Activated naive CD4-positive, alpha-beta T cell (primary cell): Measurements from ENCODE around the gene MPIG6B.
"Not testable (repeated sequence)": the region's sequence is repeated elsewhere in the genome, so short reads cannot be mapped to it uniquely, and the experiment has no call there.

Experiments
- DNase-seq, 4 experiments: peaks; one replicate each; lab custom pipeline; 2025; lab: John Stamatoyannopoulos, UW

Gene MPIG6B

DNA sequence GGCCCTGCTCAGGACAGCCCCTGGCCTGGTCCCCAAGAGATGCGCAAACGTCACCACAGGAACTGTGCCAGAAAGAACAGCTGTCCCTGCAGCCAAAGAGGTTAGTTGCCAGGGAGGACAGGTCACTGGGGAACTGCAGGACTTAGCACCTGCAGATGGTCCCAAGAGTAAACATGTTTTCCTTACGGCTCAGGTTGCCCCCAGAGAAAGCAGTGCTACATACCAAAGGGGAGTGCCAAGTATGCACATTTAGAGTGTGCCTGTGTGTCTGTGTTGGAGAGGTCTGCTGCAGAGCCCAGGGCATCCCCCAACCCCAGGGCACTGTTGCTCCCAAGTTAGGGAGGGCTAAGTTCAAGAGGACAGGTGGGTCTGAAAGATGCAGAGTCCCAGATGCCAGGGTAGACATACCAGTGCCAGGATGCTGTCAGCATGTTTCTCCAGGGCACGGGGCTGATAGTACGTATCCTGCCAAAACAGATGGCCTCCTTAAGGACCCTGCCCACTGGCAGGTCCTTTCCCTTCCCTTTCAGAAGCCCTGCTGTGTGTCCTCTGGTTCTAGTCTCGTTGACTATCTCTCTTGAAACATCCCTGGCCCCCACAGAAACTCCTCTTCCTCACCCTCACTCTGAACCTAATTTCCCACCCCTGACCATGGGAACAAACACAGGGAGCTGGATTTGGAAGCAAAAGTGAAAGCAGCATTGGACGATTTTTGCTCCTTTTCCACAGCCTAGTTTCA is 21.3 kb upstream of the MPIG6B start:
- no peak for DNase-seq

DNA sequence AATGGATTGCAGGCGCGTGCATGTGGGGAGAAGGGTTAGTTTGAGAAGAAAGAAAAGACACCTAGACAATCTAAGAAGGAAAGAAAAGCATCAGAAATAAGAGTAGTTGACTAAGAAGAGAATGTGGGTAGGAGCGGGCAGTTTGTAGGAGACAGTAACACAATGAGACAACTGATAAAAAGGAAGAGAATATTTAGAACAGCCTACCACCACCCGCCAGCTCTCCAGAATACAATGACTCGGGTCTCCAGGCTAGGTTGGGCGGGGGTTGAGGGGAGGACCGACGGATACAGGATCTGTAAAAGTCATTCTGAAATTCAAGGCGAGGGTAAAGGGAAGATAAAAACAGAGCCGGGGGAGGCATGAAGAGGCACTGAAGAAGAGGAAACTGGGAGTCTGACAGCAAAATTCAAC is 20.8 kb upstream of the MPIG6B start:
- DNase-seq: no peak

DNA sequence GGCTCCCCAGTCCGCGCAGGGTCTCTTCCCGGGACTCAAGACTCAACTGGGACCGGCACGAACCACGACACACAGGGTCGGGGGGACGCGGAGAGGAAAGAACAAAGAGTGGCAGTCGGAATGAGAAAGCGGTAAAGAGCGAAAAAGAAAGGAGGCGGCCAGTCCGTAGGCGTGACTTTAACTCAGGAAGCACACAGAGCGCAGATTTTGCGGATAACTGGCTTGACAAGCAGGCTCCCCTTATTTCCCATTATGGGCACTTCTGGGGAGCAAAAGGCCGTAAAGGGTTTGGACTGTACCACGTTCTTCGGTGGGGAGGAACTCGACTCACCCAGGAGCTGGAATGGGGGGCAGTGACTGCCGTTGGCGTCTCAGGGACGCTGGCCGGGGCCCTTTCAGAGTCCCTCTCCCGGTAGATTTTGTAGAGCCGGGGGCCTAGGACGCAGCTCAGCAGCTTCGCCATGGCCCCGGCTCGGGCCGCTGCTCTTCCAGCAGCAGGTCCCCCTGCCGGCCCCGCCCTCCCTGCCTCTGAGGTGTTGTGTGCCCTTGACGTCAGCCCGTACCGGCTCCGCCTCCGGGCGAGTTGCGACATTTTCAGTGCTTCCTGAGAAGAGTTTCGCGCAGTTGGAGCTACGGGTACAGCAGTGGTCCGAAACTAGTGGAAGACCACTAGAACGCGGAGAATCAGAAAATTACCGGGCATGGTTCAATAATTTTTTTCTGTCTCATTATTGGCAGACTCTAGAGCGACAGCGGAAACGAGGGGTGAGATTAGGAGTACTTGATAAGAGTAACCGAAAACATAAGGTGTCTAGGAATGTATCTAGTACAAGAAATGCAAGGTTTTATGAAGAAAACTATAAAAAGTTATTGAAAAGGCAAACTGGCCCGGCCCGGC is 20.1 kb upstream of the MPIG6B start, which contains the start of gene ABHD16A:
TSS of gene ABHD16A (minus strand) at position 506 of the 898 bp plus-strand sequence. CDS start at position 463, 43 bp downstream.
- peak; percentile 74 to 94 (median 84) for DNase-seq

DNA sequence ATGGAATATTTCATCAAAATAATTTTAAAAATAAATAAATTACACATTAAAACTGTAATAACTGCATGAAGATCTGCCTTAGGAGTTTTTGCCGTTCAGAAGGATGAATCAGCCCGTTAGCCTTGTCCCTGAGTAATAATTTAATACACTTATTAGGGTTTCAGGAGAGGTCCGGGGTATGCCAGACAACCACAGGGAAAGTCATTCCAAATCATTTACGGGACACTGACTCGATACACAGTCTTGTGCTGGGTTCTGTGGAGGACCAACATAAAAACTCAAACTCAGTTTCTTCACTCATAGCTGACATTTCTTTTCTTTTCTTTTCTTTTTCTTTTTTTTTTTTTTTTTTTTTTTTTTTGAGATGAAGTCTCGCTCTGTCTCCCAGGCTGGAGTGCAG is 17.2 kb upstream of the MPIG6B start:
- no peak for DNase-seq

DNA sequence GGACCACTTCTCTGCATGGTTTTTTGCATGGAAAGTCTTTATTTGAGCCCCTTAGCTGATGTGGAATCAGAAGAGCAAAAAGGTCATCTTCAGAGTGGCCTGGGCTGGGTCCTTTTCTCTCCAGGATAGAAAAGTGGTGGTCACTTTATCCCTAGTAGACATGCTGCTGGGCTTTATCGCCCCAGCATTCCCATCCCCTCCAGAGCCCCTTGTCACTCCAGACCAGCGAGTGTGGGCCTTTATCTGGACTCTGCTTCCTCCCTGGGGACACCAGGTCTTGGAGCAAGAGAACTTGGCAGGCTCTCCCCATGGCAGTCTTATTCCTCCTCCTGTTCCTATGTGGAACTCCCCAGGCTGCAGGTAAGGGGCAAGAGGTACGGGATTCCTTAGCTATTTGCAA is 16.6 kb upstream of the MPIG6B start, which contains the start of gene LY6G6F:
TSS of gene LY6G6F (plus strand) at position 268 of the 400 bp plus-strand sequence. CDS start at position 309, 41 bp downstream.
- no peak for DNase-seq

- no peak for DNase-seq
Observed at GRCh38 chr6:31707701-31708100, 15.5 kb upstream of the MPIG6B start.

DNA sequence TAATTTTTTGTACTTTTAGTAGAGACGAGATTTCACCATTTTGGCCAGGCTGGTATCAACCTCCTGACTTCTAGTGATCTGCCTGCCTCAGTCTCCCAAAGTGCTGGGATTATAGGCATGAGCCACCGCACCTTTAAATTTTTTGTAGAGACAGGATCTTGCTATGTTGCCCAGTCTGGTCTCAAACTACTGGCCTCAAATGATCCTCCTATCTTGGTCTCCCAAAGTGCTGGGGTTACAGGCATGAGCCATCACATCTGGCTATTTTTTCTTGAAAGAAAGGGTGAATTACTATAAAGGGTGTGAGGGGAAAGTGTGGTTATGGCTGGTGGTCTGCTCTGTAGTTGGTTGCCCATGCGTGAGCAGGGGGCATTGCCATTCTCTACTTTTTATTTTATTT is 14.9 kb upstream of the MPIG6B start:
- DNase-seq: no peak

DNA sequence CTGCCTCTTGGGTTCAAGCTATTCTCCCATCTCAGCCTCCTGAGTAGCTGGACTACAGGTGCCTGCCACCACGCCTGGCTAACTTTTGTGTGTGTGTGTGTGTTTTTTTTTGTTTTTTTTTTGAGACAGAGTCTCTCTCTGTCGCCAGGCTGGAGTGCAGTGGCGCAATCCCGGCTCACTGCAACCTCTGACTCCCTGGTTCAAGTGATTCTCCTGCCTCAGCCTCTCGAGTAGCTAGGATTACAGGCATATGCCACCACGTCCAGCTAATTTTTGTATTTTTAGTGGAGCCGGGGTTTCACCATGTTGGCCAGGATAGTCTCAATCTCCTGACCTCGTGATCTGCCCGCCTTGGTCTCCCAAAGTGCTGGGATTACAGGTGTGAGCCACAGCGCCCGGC is 14.0 kb upstream of the MPIG6B start:
- not testable (repeated sequence) for DNase-seq

GRCh38 chr6:31710523-31711219 is 12.5 kb upstream of the MPIG6B start:
- no peak for DNase-seq

DNA sequence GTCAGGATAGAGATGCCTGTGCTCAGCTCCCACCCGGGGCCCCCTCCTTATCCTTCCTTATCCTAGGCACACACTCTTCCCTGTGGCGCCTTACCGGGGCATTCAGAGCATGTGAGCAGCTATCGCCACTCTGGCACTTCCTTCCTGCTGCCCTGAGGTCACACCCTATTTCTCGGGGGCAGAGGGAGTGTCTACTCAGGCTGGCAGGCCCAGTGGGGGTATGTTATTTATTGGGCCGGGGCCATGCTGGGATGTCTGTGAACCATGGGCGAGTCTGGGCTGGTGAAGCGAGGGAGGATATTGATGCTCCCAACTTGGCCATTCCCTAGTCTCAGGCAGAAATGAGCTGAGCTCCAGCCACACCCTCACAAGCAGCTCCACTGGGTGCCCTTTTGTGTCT is 11.9 kb upstream of the MPIG6B start:
- no peak for DNase-seq

- no peak for DNase-seq
Observed at GRCh38 chr6:31712296-31712695, 10.9 kb upstream of the MPIG6B start.

DNA sequence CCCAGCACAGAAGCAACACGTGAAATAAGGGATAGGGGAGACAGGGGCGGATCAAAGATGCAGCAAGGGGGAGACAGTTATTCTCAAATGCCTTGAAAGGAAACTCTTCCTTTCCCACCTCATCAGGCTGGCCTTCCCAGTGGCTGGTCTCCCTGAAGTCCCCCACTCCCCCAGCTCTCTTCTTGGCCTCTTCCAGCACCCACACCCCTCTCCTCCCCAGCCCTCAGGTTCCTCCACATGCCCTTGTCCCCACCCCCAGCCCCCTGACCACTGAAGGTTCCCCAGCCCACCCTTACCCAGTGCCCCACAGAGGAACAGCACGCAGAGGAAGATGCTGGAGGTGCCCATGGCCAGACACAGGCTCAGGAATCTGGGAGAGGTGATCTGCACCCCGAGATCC is 9.7 kb upstream of the MPIG6B start:
- no peak for DNase-seq

GRCh38 chr6:31713991-31714684 is 9.0 kb upstream of the MPIG6B start:
- DNase-seq: no peak

DNA sequence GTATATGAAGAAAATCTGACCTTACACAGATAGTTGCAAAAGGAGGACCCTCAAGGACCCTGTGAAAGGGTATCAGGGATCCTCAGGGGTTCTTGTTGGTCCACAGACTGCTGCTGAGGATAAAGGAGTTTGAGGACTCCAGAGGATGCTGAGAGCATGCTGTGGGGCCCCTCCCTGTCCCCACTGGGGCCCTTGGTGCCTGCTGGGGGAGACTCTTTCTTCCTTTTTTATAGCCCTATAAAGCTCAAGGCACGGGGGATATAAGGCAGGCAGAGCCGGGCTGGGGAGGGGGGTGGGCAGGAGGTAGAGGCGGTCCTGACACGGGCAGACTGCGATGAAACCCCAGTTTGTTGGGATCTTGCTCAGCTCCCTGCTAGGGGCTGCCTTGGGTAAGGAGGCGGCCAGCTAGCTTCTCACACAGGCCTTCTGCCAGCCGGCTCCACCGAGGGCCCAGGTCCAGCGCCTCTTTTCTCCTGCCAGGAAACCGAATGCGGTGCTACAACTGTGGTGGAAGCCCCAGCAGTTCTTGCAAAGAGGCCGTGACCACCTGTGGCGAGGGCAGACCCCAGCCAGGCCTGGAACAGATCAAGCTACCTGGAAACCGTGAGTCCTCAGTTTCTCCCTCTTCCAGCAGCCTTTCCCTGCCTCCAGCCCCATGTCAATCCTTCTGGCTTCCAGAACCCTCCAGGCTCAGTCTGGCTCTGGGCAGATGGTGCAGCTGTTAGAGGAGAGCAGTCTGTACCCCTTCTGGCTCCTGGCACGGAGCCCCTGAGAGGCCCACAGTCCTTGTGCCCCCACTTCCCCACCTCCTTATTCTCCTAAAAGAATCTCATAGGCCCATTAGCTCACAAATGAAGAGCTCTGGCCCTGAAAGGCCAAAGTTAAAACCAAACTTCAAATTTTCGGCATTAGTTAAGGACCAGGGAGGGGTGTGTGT is 7.9 kb upstream of the MPIG6B start, which contains the start of gene LY6G6D:
TSS of gene LY6G6D (plus strand) at position 327 of the 937 bp plus-strand sequence. CDS start at position 335, 8 bp downstream.
- no peak for DNase-seq

DNA sequence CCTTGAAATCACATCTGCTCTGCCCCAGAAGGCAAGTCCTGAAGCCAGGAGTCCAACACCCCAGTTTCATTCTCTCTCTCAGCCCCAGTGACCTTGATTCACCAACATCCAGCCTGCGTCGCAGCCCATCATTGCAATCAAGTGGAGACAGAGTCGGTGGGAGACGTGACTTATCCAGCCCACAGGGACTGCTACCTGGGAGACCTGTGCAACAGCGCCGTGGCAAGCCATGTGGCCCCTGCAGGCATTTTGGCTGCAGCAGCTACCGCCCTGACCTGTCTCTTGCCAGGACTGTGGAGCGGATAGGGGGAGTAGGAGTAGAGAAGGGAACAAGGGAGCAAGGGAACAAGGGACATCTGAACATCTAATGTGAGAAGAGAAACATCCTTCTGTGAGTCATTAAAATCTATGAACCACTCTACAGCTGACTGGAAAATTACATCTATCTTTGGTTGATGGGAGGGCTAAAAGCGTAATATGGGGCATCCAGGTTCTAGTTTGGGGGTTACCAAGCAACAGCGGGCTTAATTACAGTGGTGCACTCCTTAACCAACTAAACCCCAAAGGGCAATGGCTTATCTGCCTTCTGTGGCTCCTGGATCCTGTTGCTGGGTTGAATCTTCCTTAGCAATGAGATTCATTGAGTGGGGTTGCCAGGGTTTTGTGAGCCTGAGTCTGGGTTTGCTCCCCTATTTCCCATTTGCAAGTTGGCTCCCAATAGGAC is 5.5 kb upstream of the MPIG6B start:
- DNase-seq: no peak

DNA sequence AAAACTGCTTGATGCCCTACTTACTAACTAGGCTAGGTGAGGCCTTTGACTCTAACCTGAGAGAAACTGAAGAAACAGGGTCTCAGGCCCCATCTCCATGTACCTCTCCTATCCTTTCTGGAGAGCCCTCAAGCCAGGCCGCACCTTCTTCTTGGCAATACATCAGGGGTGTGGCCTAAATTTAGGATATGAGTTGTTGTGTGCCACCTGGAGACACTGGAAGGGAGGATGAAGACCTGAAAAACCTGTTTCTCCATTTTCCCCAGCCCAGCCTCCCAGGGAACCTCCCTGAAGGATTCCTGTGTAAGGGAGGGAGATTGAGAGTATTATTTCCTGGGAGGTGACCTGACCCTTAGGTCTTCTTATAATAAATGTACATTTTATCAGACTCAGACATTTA is 4.9 kb upstream of the MPIG6B start:
- DNase-seq: no peak

GRCh38 chr6:31719001-31719400 is 4.2 kb upstream of the MPIG6B start:
- DNase-seq: no peak

DNA sequence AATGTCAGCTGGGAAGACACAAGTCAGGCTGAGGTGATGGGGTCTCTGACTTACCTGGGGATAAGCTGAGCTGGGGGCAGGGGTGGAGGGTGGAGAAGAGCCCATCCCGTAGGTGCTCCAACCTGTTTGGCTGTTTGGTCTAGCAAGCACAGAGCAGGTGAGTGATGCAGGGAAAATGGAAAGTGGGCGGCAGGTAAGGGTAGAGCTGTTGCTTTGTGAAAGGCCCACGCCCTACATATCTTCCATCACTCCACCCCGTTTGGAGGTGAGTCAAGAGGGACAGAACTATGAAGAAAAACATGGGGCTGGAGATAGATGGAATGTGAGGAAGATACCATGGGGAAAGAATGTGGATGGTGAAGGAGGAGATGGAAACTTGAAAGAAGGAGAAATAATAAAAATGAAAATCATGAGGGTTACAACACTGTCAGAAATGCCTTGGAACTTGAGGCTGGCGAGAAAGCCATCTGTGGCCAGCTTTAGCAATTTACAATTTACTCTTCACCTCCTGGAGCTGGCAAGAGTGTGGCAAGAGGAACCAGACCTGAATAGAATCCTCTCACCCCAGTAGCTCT is 2.9 kb upstream of the MPIG6B start:
- DNase-seq: no peak

GRCh38 chr6:31721351-31722020 is 1.7 kb upstream of the MPIG6B start, which contains the start of gene LY6G6C:
Gene LY6G6C, minus strand, starts transcription at chr6:31721746. Its CDS starts 67 bp downstream, at chr6:31721679.
- DNase-seq: no peak
